Measurements from ENCODE around the gene ABHD10.

Gene ABHD10

GRCh38 chr3:111978583-111979433, at the start of gene ABHD10:
Gene ABHD10, plus strand, starts transcription at chr3:111979026. Its CDS starts 36 bp downstream, at chr3:111979062.
- peak; percentile 89 for DNase-seq (ENCODE audit: low read depth)

GRCh38 chr3:111929484-111929883, 49.3 kb upstream of the ABHD10 start:
- DNase-seq (ENCODE audit: low read depth): no peak

GRCh38 chr3:111932946-111933345, 45.9 kb upstream of the ABHD10 start:
- DNase-seq (ENCODE audit: low read depth): no peak

GRCh38 chr3:111936191-111936841, 42.5 kb upstream of the ABHD10 start:
- DNase-seq (ENCODE audit: low read depth): no peak

GRCh38 chr3:111936967-111937366, 41.9 kb upstream of the ABHD10 start:
- DNase-seq (ENCODE audit: low read depth): no peak

GRCh38 chr3:111937871-111938270, 41.0 kb upstream of the ABHD10 start:
- DNase-seq (ENCODE audit: low read depth): no peak

GRCh38 chr3:111939873-111940272, 39.0 kb upstream of the ABHD10 start:
- no peak for DNase-seq (ENCODE audit: low read depth)

- DNase-seq (ENCODE audit: low read depth): no peak
Observed at GRCh38 chr3:111943533-111943932, 35.3 kb upstream of the ABHD10 start.

GRCh38 chr3:111944372-111944771, 34.5 kb upstream of the ABHD10 start:
- DNase-seq (ENCODE audit: low read depth): no peak

- DNase-seq (ENCODE audit: low read depth): no peak
Observed at GRCh38 chr3:111947231-111947630, 31.6 kb upstream of the ABHD10 start.

- DNase-seq (ENCODE audit: low read depth): no peak
Observed at GRCh38 chr3:111948786-111949185, 30.0 kb upstream of the ABHD10 start.

- DNase-seq (ENCODE audit: low read depth): no peak
Observed at GRCh38 chr3:111949712-111950111, 29.1 kb upstream of the ABHD10 start.

GRCh38 chr3:111951032-111951431, 27.8 kb upstream of the ABHD10 start:
- DNase-seq (ENCODE audit: low read depth): no peak

- no peak for DNase-seq (ENCODE audit: low read depth)
Observed at GRCh38 chr3:111952086-111952485, 26.7 kb upstream of the ABHD10 start.

- no peak for DNase-seq (ENCODE audit: low read depth)
Observed at GRCh38 chr3:111952866-111953450, 25.9 kb upstream of the ABHD10 start.

- no peak for DNase-seq (ENCODE audit: low read depth)
Observed at GRCh38 chr3:111954228-111954990, 24.4 kb upstream of the ABHD10 start.

GRCh38 chr3:111955876-111956275, 22.9 kb upstream of the ABHD10 start:
- DNase-seq (ENCODE audit: low read depth): no peak

- no peak for DNase-seq (ENCODE audit: low read depth)
Observed at GRCh38 chr3:111956449-111956848, 22.4 kb upstream of the ABHD10 start.

GRCh38 chr3:111956995-111957734, 21.7 kb upstream of the ABHD10 start:
- DNase-seq (ENCODE audit: low read depth): no peak

GRCh38 chr3:111961461-111962164, 17.2 kb upstream of the ABHD10 start:
- DNase-seq (ENCODE audit: low read depth): no peak

- no peak for DNase-seq (ENCODE audit: low read depth)
Observed at GRCh38 chr3:111963424-111963823, 15.4 kb upstream of the ABHD10 start.

All from CMK (cell line).